Naive B cell (primary cell): Measurements from ENCODE around the gene TMEM245. TPM values are rescaled to one million over a fixed set of nuclear protein-coding genes. Genes with fewer than 3 reads are reported as not detected.

ENCODE experiments used
- ATAC-seq, 2 donors: fragments of 150-1000 bp; cut with Tn5 transposase; 2 replicates each; pipeline ENCODE4 v1.10.0; 2021; ENCODE audit warnings: low read depth in 2 of 2, mild to moderate bottlenecking in 2 of 2, moderate library complexity in 2 of 2
- DNase-seq: peaks from one replicate; pipeline ENCODE4 v3.0.0; 2022
- H3K27ac Mint-ChIP-seq, 6 donors: one replicate each; pipeline ENCODE4 v1.8.0; 2020 to 2022; ENCODE audit warnings: mild to moderate bottlenecking in 6 of 6, mixed read lengths in 6 of 6, moderate library complexity in 5 of 6, inconsistent platforms in 2 of 6
- H3K27me3 Mint-ChIP-seq, 3 donors: one replicate each; pipeline ENCODE4 v1.8.0; 2021 to 2022; ENCODE audit warnings: mixed read lengths in 3 of 3, mild to moderate bottlenecking in 1 of 3
- H3K36me3 Mint-ChIP-seq, 2 donors: one replicate each; pipeline ENCODE4 v1.8.0; 2020 to 2022; ENCODE audit warnings: mixed read lengths in 2 of 2, inconsistent platforms in 1 of 2, mild to moderate bottlenecking in 1 of 2
- H3K4me1 Mint-ChIP-seq, 3 donors: one replicate each; pipeline ENCODE4 v1.8.0; 2020 to 2022; ENCODE audit warnings: mixed read lengths in 3 of 3, inconsistent platforms in 1 of 3, mild to moderate bottlenecking in 1 of 3, moderate library complexity in 1 of 3
- H3K4me3 Mint-ChIP-seq, 8 donors: one replicate each; pipeline ENCODE4 v1.8.0; 2020 to 2022; ENCODE audit warnings: mild to moderate bottlenecking in 8 of 8, mixed read lengths in 8 of 8, moderate library complexity in 8 of 8, inconsistent platforms in 2 of 8
- H3K9me3 Mint-ChIP-seq, 7 donors: one replicate each; pipeline ENCODE4 v1.8.0; 2020 to 2022; ENCODE audit warnings: mixed read lengths in 7 of 7, mild to moderate bottlenecking in 5 of 7, inconsistent platforms in 2 of 7, moderate library complexity in 1 of 7
- polyA plus RNA-seq, 6 donors: library from polyadenylated mRNA; unstranded; fragments of 300-500 nt; fragmentation: Illumina TruSeq; gene quantifications; one replicate each; pipeline ENCODE4 v1.2.3, GENCODE V29; 2021; ENCODE audit warnings: low read depth in 6 of 6

The TMEM245 gene
- polyA plus RNA-seq, 6 donors from 2014 or later, result 11.6 to 34.3 (median 15.9) TPM

- DNase-seq (no peak), ATAC-seq (no peak)
- H3K4me3 Mint-ChIP-seq, result no peak overlapping the region
- peak overlapping the region in 2 of 6 donors; percentile 27 to 83 for H3K27ac Mint-ChIP-seq
- H3K9me3 Mint-ChIP-seq, result peaks cover 0 to 5% (median 0%) of the 10 kb centered on the region in 7 donors
- H3K4me1 Mint-ChIP-seq, result no peaks in the 10 kb centered on the region
- no peaks in the 10 kb centered on the region for H3K27me3 Mint-ChIP-seq
- H3K36me3 Mint-ChIP-seq, result peaks cover 0 to 19% of the 10 kb centered on the region in 2 donors
These were observed 82.7 kb downstream of the TMEM245 start for GRCh38 chr9:109036744-109037680.

- Mint-ChIP-seq H3K9me3 (peaks cover 0 to under 1% (median 0%) of the 10 kb centered on the region in 7 donors), H3K36me3 (peaks cover 0 to 24% of the 10 kb centered on the region in 2 donors), H3K27me3 (no peaks in the 10 kb centered on the region), H3K4me1 (no peaks in the 10 kb centered on the region), H3K4me3 (no peak overlapping the region), H3K27ac (no peak overlapping the region)
- DNase-seq, result no peak
- ATAC-seq, result no peak
These were observed 83.9 kb downstream of the TMEM245 start for GRCh38 chr9:109035684-109036423.

GRCh38 chr9:109033941-109034700 is 85.6 kb downstream of the TMEM245 start:
- Mint-ChIP-seq H3K9me3 (no peaks in the 10 kb centered on the region), H3K4me3 (no peak overlapping the region), H3K4me1 (no peaks in the 10 kb centered on the region), H3K27ac (peak overlapping the region in 1 of 6 donors; percentile 79), H3K27me3 (no peaks in the 10 kb centered on the region), H3K36me3 (peaks cover 2 to 28% of the 10 kb centered on the region in 2 donors)
- DNase-seq (no peak), ATAC-seq (no peak)

GRCh38 chr9:109031241-109031640 is 88.5 kb downstream of the TMEM245 start:
- Mint-ChIP-seq H3K4me1 (peaks cover 0 to 2% (median 0%) of the 10 kb centered on the region in 3 donors), H3K9me3 (no peaks in the 10 kb centered on the region), H3K36me3 (peaks cover 11 to 33% of the 10 kb centered on the region in 2 donors), H3K27ac (no peak overlapping the region), H3K27me3 (no peaks in the 10 kb centered on the region), H3K4me3 (no peak overlapping the region)
- ATAC-seq, result no peak
- DNase-seq, result no peak

GRCh38 chr9:109030426-109030825 is 89.3 kb downstream of the TMEM245 start:
- Mint-ChIP-seq H3K27ac (peak overlapping the region in 1 of 6 donors; percentile 41), H3K27me3 (no peaks in the 10 kb centered on the region), H3K36me3 (peaks cover 16 to 33% of the 10 kb centered on the region in 2 donors), H3K9me3 (no peaks in the 10 kb centered on the region), H3K4me1 (peaks cover 0 to 5% (median 3%) of the 10 kb centered on the region in 3 donors), H3K4me3 (no peak overlapping the region)
- no peak for ATAC-seq
- no peak for DNase-seq

GRCh38 chr9:109028457-109028856 is 91.3 kb downstream of the TMEM245 start:
- no peak for DNase-seq
- Mint-ChIP-seq H3K27me3 (no peaks in the 10 kb centered on the region), H3K36me3 (peaks cover 16 to 36% of the 10 kb centered on the region in 2 donors), H3K4me3 (no peak overlapping the region), H3K27ac (no peak overlapping the region), H3K4me1 (peaks cover 0 to 15% (median 5%) of the 10 kb centered on the region in 3 donors), H3K9me3 (no peaks in the 10 kb centered on the region)
- ATAC-seq, result no peak

- no peak for ATAC-seq
- Mint-ChIP-seq H3K4me1 (peaks cover 0 to 15% (median 5%) of the 10 kb centered on the region in 3 donors), H3K36me3 (peaks cover 16 to 31% of the 10 kb centered on the region in 2 donors), H3K4me3 (no peak overlapping the region), H3K9me3 (no peaks in the 10 kb centered on the region), H3K27me3 (no peaks in the 10 kb centered on the region), H3K27ac (no peak overlapping the region)
- no peak for DNase-seq
These were observed 92.6 kb downstream of the TMEM245 start for GRCh38 chr9:109027176-109027575.

- Mint-ChIP-seq H3K27me3 (no peaks in the 10 kb centered on the region), H3K4me1 (peaks cover 0 to 15% (median 5%) of the 10 kb centered on the region in 3 donors), H3K36me3 (peaks cover 16 to 28% of the 10 kb centered on the region in 2 donors), H3K9me3 (no peaks in the 10 kb centered on the region), H3K27ac (peak overlapping the region in 1 of 6 donors; percentile 31), H3K4me3 (no peak overlapping the region)
- ATAC-seq, result no peak
- no peak for DNase-seq
These were observed 93.4 kb downstream of the TMEM245 start for GRCh38 chr9:109026306-109026705.

GRCh38 chr9:109022873-109023272 is 96.9 kb downstream of the TMEM245 start:
- H3K4me3 Mint-ChIP-seq, result no peak overlapping the region
- H3K9me3 Mint-ChIP-seq, result no peaks in the 10 kb centered on the region
- H3K27ac Mint-ChIP-seq, result no peak overlapping the region
- no peak for ATAC-seq
- no peak for DNase-seq
- peaks cover under 1 to 16% (median 5%) of the 10 kb centered on the region in 3 donors for H3K4me1 Mint-ChIP-seq
- peaks cover 8 to 15% of the 10 kb centered on the region in 2 donors for H3K36me3 Mint-ChIP-seq
- no peaks in the 10 kb centered on the region for H3K27me3 Mint-ChIP-seq

GRCh38 chr9:109020581-109021511 is 98.9 kb downstream of the TMEM245 start:
- Mint-ChIP-seq H3K4me1 (peaks cover 0 to 26% (median 6%) of the 10 kb centered on the region in 3 donors), H3K4me3 (no peak overlapping the region), H3K27ac (peak overlapping the region in 2 of 6 donors; percentile 22 to 29), H3K36me3 (peaks cover 1 to 6% of the 10 kb centered on the region in 2 donors), H3K27me3 (no peaks in the 10 kb centered on the region), H3K9me3 (no peaks in the 10 kb centered on the region)
- ATAC-seq (no peak), DNase-seq (no peak)

- ATAC-seq (no peak), DNase-seq (no peak)
- peak overlapping the region in 1 of 6 donors; percentile 32 for H3K27ac Mint-ChIP-seq
- H3K4me1 Mint-ChIP-seq, result peaks cover 0 to 22% (median 6%) of the 10 kb centered on the region in 3 donors
- no peak overlapping the region for H3K4me3 Mint-ChIP-seq
- peaks cover 0 to 6% of the 10 kb centered on the region in 2 donors for H3K36me3 Mint-ChIP-seq
- H3K27me3 Mint-ChIP-seq, result no peaks in the 10 kb centered on the region
- no peaks in the 10 kb centered on the region for H3K9me3 Mint-ChIP-seq
These were observed 99.6 kb downstream of the TMEM245 start for GRCh38 chr9:109020113-109020512.

- Mint-ChIP-seq H3K27ac (no peak overlapping the region), H3K4me3 (no peak overlapping the region), H3K9me3 (no peaks in the 10 kb centered on the region), H3K36me3 (peaks cover 0 to under 1% of the 10 kb centered on the region in 2 donors), H3K4me1 (peaks cover 0 to 15% (median 6%) of the 10 kb centered on the region in 3 donors), H3K27me3 (no peaks in the 10 kb centered on the region)
- no peak for DNase-seq
- no peak for ATAC-seq
These were observed 100.3 kb downstream of the TMEM245 start for GRCh38 chr9:109019420-109019819.
